Measurements from ENCODE around the gene MRAP2. TPM values are rescaled to one million over a fixed set of nuclear protein-coding genes. Genes with fewer than 3 reads are reported as not detected.

The MRAP2 gene
- total and polyA plus RNA-seq, 8 donors, result 0.76 to 10.9 (median 5.8) TPM

GRCh38 chr6:84018453-84019061, 15.0 kb upstream of the MRAP2 start:
- Histone ChIP-seq H3K4me1 (no peaks in the 10 kb centered on the region), H3K36me3 (no peaks in the 10 kb centered on the region), H3K27ac (no peak overlapping the region), H3K9me3 (no peaks in the 10 kb centered on the region), H3K4me3 (no peak overlapping the region), H3K27me3 (no peaks in the 10 kb centered on the region)
- DNase-seq, result no peak
- intact Hi-C loops (cut with DNase I), result no loop called here
- no peak for ATAC-seq
- TF ChIP-seq CTCF (IDR thresholded peaks at IDR 0.05), result no peak

GRCh38 chr6:84019141-84019841, 14.3 kb upstream of the MRAP2 start:
- TF ChIP-seq CTCF (IDR thresholded peaks at IDR 0.05), result no peak
- H3K27me3 ChIP-seq, result no peaks in the 10 kb centered on the region
- no peaks in the 10 kb centered on the region for H3K4me1 ChIP-seq
- H3K36me3 ChIP-seq, result no peaks in the 10 kb centered on the region
- intact Hi-C loops (cut with DNase I), result no loop called here
- ATAC-seq (no peak), DNase-seq (no peak)
- no peak overlapping the region for H3K27ac ChIP-seq
- no peak overlapping the region for H3K4me3 ChIP-seq
- H3K9me3 ChIP-seq, result no peaks in the 10 kb centered on the region

GRCh38 chr6:84019842-84020211, 13.7 kb upstream of the MRAP2 start:
- Histone ChIP-seq H3K4me3 (no peak overlapping the region), H3K4me1 (no peaks in the 10 kb centered on the region), H3K27ac (no peak overlapping the region), H3K36me3 (no peaks in the 10 kb centered on the region), H3K9me3 (no peaks in the 10 kb centered on the region), H3K27me3 (no peaks in the 10 kb centered on the region)
- DNase-seq (no peak), ATAC-seq (no peak)
- TF ChIP-seq CTCF (IDR thresholded peaks at IDR 0.05), result no peak
- intact Hi-C loops (cut with DNase I), result no loop called here

- Histone ChIP-seq H3K36me3 (no peaks in the 10 kb centered on the region), H3K27me3 (no peaks in the 10 kb centered on the region), H3K4me1 (no peaks in the 10 kb centered on the region), H3K9me3 (no peaks in the 10 kb centered on the region), H3K27ac (no peak overlapping the region), H3K4me3 (no peak overlapping the region)
- TF ChIP-seq CTCF (IDR thresholded peaks at IDR 0.05), result no peak
- no peak for DNase-seq
- no peak for ATAC-seq
- intact Hi-C loops (cut with DNase I), result no loop called here
These were observed 11.9 kb upstream of the MRAP2 start for GRCh38 chr6:84021625-84022024.

GRCh38 chr6:84026721-84027164, 6.8 kb upstream of the MRAP2 start:
- DNase-seq, result no peak
- Histone ChIP-seq H3K4me1 (no peaks in the 10 kb centered on the region), H3K9me3 (no peaks in the 10 kb centered on the region), H3K27me3 (no peaks in the 10 kb centered on the region), H3K36me3 (no peaks in the 10 kb centered on the region), H3K4me3 (no peak overlapping the region), H3K27ac (no peak overlapping the region)
- ATAC-seq, result no peak
- TF ChIP-seq CTCF (IDR thresholded peaks at IDR 0.05), result no peak
- intact Hi-C loops (cut with DNase I), result no loop called here
